ENCODE results near the gene GCNA. TPM values are rescaled to one million over a fixed set of nuclear protein-coding genes. Genes with fewer than 3 reads are reported as not detected.

The GCNA gene
- total RNA-seq, 1 donor, result 2.6 TPM

DNA sequence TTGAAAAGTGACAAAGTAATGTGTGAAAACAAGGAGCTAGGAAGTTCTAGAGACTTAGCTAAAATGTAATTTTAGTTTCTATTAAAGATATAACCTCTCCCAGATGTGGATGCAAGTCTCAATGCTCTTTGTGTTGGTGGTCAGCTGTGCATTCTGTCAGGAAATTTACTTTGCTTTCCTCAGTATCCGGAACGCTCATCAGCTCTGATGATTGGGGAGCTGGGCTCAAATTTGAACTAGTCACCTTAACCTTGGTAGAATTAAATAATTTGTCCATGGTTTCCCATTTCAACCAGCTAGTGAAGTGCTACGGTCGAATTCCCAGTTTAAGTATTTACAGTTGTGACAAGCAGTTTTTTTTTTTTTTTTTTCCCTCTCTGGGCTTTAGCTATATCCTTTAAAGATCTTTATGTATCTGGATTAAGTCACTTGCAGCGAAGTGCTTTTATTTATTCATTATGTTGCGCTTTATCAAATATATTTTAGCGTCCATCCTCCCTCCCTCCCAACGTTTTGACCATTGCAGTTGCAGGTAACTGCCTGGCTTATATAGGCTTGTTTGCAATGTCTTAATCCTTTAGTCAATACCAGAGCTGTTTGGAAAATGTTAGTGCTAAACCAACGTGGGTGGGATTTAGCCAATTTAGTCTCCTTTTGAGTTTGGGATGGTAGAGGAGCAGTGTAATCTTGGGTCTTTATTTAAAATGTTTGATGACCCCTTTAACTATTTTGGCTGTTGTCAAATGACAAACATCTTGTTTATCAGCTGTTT, 43.3 kb upstream of the GCNA start:
- no peak for DNase-seq (ENCODE audit: low read depth)
- TF ChIP-seq, protein P1, sequence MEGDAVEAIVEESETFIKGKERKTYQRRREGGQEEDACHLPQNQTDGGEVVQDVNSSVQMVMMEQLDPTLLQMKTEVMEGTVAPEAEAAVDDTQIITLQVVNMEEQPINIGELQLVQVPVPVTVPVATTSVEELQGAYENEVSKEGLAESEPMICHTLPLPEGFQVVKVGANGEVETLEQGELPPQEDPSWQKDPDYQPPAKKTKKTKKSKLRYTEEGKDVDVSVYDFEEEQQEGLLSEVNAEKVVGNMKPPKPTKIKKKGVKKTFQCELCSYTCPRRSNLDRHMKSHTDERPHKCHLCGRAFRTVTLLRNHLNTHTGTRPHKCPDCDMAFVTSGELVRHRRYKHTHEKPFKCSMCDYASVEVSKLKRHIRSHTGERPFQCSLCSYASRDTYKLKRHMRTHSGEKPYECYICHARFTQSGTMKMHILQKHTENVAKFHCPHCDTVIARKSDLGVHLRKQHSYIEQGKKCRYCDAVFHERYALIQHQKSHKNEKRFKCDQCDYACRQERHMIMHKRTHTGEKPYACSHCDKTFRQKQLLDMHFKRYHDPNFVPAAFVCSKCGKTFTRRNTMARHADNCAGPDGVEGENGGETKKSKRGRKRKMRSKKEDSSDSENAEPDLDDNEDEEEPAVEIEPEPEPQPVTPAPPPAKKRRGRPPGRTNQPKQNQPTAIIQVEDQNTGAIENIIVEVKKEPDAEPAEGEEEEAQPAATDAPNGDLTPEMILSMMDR (IDR thresholded peaks at IDR 0.05; ENCODE audit: insufficient read depth, low read depth, low read length), result no peak
- H3K4me3 ChIP-seq (ENCODE audit: low read depth, low read length), result peak overlapping the region; percentile 95

DNA sequence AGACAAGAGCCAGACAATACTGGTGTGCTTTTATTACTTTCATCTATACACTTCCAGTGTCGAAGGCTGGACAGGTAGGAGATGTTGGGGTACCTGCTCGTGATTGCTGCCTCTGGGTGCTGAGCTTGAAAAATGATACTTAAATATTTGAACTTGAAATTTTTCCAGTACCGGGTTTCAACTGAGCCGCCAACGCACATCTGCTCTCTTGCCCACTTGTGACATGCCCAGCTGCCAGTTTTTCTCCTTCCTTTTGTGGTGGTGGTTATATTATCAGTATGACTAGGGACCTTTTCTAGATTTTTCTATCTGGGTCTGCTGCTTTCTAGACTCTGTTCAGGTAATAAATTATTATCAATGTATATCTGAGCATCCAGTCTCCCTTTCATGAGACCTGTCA, 42.0 kb upstream of the GCNA start:
- peak overlapping the region; percentile 95 for H3K4me3 ChIP-seq (ENCODE audit: low read depth, low read length)
- DNase-seq (ENCODE audit: low read depth), result no peak
- TF ChIP-seq, protein P1 (IDR thresholded peaks at IDR 0.05; ENCODE audit: insufficient read depth, low read depth, low read length), result no peak

DNA sequence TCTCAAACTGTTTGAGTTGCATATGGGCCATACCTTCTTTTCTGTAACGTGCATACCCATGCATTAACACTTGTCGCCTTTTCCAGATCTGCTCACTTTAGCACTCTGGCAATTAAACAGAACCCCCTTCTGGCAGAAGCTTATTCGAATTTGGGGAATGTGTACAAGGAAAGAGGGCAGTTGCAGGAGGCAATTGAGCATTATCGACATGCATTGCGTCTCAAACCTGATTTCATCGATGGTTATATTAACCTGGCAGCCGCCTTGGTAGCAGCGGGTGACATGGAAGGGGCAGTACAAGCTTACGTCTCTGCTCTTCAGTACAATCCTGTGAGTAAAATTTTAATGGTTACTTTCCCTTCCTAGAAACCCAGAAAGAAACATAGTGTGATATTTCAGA, 40.5 kb upstream of the GCNA start:
- H3K4me3 ChIP-seq (ENCODE audit: low read depth, low read length), result no peak overlapping the region
- DNase-seq (ENCODE audit: low read depth), result no peak
- TF ChIP-seq, protein P1 (IDR thresholded peaks at IDR 0.05; ENCODE audit: insufficient read depth, low read depth, low read length), result no peak

DNA sequence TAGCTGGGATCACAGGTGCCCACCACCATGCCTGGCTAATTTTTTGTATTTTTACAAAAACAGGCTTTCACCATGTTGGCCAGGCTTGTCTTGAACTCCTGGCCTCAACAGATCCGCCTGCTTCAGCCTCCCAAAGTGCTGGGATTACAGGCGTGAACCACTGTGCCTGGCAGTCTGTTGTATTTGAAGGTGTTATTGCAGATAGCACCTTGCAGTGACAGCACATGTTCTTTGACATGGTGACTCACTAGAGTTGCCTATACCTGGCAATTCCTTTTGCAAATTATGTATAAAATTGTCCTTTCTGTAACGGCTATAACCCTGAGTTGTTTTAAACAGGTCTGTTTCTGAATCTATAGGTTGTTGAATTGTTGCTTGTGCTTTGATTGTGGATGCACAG, 37.4 kb upstream of the GCNA start:
- TF ChIP-seq, protein P1 (IDR thresholded peaks at IDR 0.05; ENCODE audit: insufficient read depth, low read depth, low read length), result no peak
- no peak overlapping the region for H3K4me3 ChIP-seq (ENCODE audit: low read depth, low read length)
- DNase-seq (ENCODE audit: low read depth), result no peak

DNA sequence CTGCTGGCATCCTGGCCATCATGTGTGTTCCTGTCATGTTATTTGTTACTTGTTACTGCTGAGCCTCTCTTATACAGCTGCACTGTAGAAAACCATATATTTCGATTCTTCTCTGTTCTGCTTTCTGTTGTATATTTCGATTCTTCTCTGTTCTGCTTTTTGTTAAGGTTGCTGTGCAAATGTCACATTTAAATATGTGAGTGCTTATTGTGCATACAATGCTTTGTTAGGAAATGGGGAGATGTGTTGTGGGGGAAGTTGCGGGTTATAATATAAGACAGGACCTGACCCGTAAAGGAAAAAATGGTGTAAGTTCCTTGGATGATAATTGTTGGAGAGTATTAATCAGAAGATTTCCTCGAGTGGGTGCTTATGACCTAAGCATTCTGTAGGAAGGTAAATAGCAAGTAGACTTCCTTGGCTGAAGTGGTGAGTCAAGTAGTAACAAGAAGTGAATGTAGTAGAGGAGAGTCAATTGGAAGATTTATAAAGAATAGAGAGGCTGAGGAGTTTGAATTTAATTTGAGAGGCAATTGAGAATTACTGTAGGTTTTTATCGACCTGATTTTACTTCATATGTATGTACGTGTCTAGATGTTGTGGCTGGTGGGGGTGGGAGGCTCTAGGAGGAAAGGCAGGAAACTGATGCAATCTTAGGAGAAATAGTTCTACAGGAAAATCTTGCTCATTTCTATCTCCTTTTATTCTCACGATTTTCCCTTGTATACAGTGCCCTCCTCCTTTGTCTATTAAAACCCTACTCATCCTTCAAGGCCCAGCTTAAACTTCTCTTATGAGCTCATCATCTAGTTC, 36.8 kb upstream of the GCNA start:
- H3K4me3 ChIP-seq (ENCODE audit: low read depth, low read length), result no peak overlapping the region
- TF ChIP-seq, protein P1 (IDR thresholded peaks at IDR 0.05; ENCODE audit: insufficient read depth, low read depth, low read length), result no peak
- DNase-seq (ENCODE audit: low read depth), result peak; percentile 59

DNA sequence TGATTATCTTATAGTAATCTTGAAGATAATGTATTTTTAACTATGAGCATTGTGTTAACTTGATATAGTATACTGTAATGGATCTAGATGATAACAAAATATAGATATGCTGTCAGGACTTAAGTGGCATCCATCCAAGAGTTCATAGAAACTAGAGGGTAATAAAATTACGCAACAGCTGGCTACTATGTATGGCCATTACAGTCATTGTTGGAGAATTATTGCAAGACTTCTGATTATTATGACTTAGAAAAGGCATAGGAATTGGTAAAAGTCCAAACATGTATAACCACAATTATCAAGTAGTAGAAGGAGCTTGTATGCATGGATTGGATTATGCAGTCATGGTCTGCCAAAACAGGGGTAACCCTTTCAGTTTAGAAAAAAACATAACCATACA, 35.8 kb upstream of the GCNA start:
- peak; percentile 72 for DNase-seq (ENCODE audit: low read depth)
- no peak overlapping the region for H3K4me3 ChIP-seq (ENCODE audit: low read depth, low read length)
- TF ChIP-seq, protein P1 (IDR thresholded peaks at IDR 0.05; ENCODE audit: insufficient read depth, low read depth, low read length), result no peak

Data from fibroblast of villous mesenchyme (primary cell).